NB4 (cell line): Measurements from ENCODE around the gene PNKP.

Source experiments
- CTCF ChIP-seq: IDR thresholded peaks from one replicate; pipeline ENCODE4 v1.5.1; 2012; ENCODE audit warnings: low read depth, low read length
- MAX ChIP-seq: IDR thresholded peaks from 2 replicates; pipeline ENCODE4 v1.6.1; 2011; ENCODE audit warnings: low read depth, low read length
- MYC ChIP-seq: IDR thresholded peaks from 2 replicates; pipeline ENCODE4 v1.6.1; 2011; ENCODE audit warnings: low read depth, low read length
- POLR2A ChIP-seq: IDR thresholded peaks from 2 replicates; pipeline ENCODE4 v1.6.1; 2011; ENCODE audit warnings: mild to moderate bottlenecking; ENCODE audit not compliant: insufficient read length; ENCODE audit errors: extremely low read depth

- no peak for TF ChIP-seq POLR2A
- TF ChIP-seq CTCF = no peak
- TF ChIP-seq MAX = no peak
- TF ChIP-seq MYC = no peak
These were observed 17.7 kb downstream of the PNKP start for GRCh38 chr19:49849433-49850220.
